Astrocyte (in vitro differentiated cells and primary cell): Measurements from ENCODE around the gene NPLOC4. TPM values are rescaled to one million over a fixed set of nuclear protein-coding genes. Genes with fewer than 3 reads are reported as not detected.

ENCODE experiments used
- DNase-seq: peaks from one replicate; pipeline ENCODE4 v3.0.0-alpha.2; 2010; ENCODE audit warnings: low read depth
- FAIRE-seq: peaks from 2 replicates; lab custom pipeline; 2011; peaks lifted over from hg19 to GRCh38; lab: Jason Lieb, UNC
- H2AFZ ChIP-seq: 2 replicates; pipeline ENCODE4 v1.6.0; 2012; ENCODE audit warnings: low read depth, low read length, inconsistent platforms
- H3K27ac ChIP-seq: 2 replicates; pipeline ENCODE4 v1.5.1; 2011; ENCODE audit warnings: low read depth, low read length, inconsistent platforms
- H3K27me3 ChIP-seq: 2 replicates; pipeline ENCODE4 v1.6.0; 2011; ENCODE audit warnings: low read length, inconsistent platforms; ENCODE audit not compliant: insufficient read depth
- H3K36me3 ChIP-seq: 2 replicates; pipeline ENCODE4 v1.5.1; 2011; ENCODE audit warnings: low read length, inconsistent platforms; ENCODE audit not compliant: insufficient read depth
- H3K4me1 ChIP-seq: 2 replicates; pipeline ENCODE4 v1.5.1; 2011; ENCODE audit warnings: low read length, inconsistent platforms; ENCODE audit not compliant: insufficient read depth
- H3K4me2 ChIP-seq: 2 replicates; pipeline ENCODE4 v1.6.0; 2012; ENCODE audit warnings: low read length, inconsistent platforms
- H3K4me3 ChIP-seq: 2 replicates; pipeline ENCODE4 v1.5.1; 2011; ENCODE audit warnings: low read depth, mild to moderate bottlenecking, low read length, inconsistent platforms; ENCODE audit not compliant: insufficient read depth
- H3K79me2 ChIP-seq: 2 replicates; pipeline ENCODE4 v1.6.0; 2012; ENCODE audit warnings: mild to moderate bottlenecking, low read length, inconsistent platforms; ENCODE audit not compliant: insufficient read depth
- H3K9ac ChIP-seq: 2 replicates; pipeline ENCODE4 v1.6.0; 2012; ENCODE audit warnings: mild to moderate bottlenecking, low read length, inconsistent platforms
- H3K9me3 ChIP-seq: 2 replicates; pipeline ENCODE4 v1.5.1; 2012; ENCODE audit warnings: low read depth, mild to moderate bottlenecking, low read length, inconsistent platforms; ENCODE audit not compliant: insufficient read depth
- H4K20me1 ChIP-seq: 2 replicates; pipeline ENCODE4 v1.6.0; 2012; ENCODE audit warnings: low read length, inconsistent platforms; ENCODE audit not compliant: insufficient read depth
- H3K27ac Mint-ChIP-seq: one replicate; pipeline ENCODE4 v1.8.0; 2021; ENCODE audit warnings: mild to moderate bottlenecking, mixed read lengths; ENCODE audit not compliant: unreplicated experiment
- H3K27me3 Mint-ChIP-seq: one replicate; pipeline ENCODE4 v1.8.0; 2021; ENCODE audit warnings: low read depth, mixed read lengths; ENCODE audit not compliant: unreplicated experiment
- H3K36me3 Mint-ChIP-seq: one replicate; pipeline ENCODE4 v1.8.0; 2021; ENCODE audit warnings: low read depth, mixed read lengths; ENCODE audit not compliant: unreplicated experiment
- H3K4me1 Mint-ChIP-seq: one replicate; pipeline ENCODE4 v1.8.0; 2021; ENCODE audit warnings: low read depth, mixed read lengths; ENCODE audit not compliant: unreplicated experiment
- H3K4me3 Mint-ChIP-seq: one replicate; pipeline ENCODE4 v1.8.0; 2021; ENCODE audit warnings: mild to moderate bottlenecking, moderate library complexity, mixed read lengths; ENCODE audit not compliant: unreplicated experiment
- H3K9me3 Mint-ChIP-seq: one replicate; pipeline ENCODE4 v1.8.0; 2021; ENCODE audit warnings: mild to moderate bottlenecking, mixed read lengths; ENCODE audit not compliant: unreplicated experiment
- EZH2 ChIP-seq: IDR thresholded peaks from 2 replicates; pipeline ENCODE4 v1.6.1; 2012; ENCODE audit warnings: mild to moderate bottlenecking, low read length, inconsistent platforms; ENCODE audit not compliant: insufficient read depth
- total RNA-seq: library from RNA; stranded (reverse); gene quantifications from 2 replicates; pipeline ENCODE4 v1.2.1, GENCODE V29; 2021
- TF ChIP-seq, protein P1 (sequence below): IDR thresholded peaks from 2 replicates; pipeline ENCODE4 v1.5.1; 2011; ENCODE audit warnings: low read depth, mild to moderate bottlenecking, inconsistent platforms, low read length, moderate library complexity; ENCODE audit not compliant: insufficient read depth

Gene NPLOC4
- total RNA-seq, 1 donor from 2014 or later, result 125 TPM

DNA sequence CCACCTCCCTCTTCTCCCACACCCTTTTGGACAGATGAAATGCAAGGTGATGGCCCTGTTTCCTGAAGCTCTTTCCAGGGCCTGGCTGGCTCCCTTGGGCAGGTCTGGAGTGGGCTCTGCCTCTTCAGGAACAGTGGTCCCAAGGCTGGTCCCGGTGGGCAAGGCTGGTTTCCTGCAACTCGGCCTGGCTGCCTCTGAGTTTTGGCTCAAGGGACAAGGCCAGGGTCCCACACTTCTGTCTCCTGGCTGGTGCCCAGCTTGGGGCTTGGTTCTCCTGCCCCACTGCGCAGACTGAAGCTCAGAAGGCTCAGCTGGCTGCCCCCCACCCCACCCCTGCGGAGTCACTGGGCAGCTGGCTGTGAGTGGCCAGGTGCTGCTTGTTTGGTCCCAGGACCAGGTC is 120.5 kb downstream of the NPLOC4 start:
- Histone ChIP-seq H3K79me2 (peaks cover 66% of the 10 kb centered on the region), H3K9me3 (no peaks in the 10 kb centered on the region), H3K36me3 (peaks cover 4% of the 10 kb centered on the region), H3K9ac (peak overlapping the region; percentile 85), H3K4me1 (peaks cover 51% of the 10 kb centered on the region), H4K20me1 (peaks cover 50% of the 10 kb centered on the region), H3K27me3 (no peaks in the 10 kb centered on the region), H3K27ac (no peak overlapping the region), H2AFZ (no peak overlapping the region), H3K4me3 (peak overlapping the region; percentile 76), H3K4me2 (peak overlapping the region; percentile 90)
- no peaks in the 10 kb centered on the region for H3K9me3 Mint-ChIP-seq
- H3K27ac Mint-ChIP-seq, result peak overlapping the region; percentile 85
- TF ChIP-seq, protein P1, sequence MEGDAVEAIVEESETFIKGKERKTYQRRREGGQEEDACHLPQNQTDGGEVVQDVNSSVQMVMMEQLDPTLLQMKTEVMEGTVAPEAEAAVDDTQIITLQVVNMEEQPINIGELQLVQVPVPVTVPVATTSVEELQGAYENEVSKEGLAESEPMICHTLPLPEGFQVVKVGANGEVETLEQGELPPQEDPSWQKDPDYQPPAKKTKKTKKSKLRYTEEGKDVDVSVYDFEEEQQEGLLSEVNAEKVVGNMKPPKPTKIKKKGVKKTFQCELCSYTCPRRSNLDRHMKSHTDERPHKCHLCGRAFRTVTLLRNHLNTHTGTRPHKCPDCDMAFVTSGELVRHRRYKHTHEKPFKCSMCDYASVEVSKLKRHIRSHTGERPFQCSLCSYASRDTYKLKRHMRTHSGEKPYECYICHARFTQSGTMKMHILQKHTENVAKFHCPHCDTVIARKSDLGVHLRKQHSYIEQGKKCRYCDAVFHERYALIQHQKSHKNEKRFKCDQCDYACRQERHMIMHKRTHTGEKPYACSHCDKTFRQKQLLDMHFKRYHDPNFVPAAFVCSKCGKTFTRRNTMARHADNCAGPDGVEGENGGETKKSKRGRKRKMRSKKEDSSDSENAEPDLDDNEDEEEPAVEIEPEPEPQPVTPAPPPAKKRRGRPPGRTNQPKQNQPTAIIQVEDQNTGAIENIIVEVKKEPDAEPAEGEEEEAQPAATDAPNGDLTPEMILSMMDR, result no peak
- no peak for TF ChIP-seq EZH2
- no peak for DNase-seq
- H3K4me1 Mint-ChIP-seq, result peaks cover 14% of the 10 kb centered on the region
- H3K36me3 Mint-ChIP-seq, result peaks cover 4% of the 10 kb centered on the region
- H3K27me3 Mint-ChIP-seq, result no peaks in the 10 kb centered on the region
- H3K4me3 Mint-ChIP-seq, result peak overlapping the region; percentile 90
- FAIRE-seq, result no peak

DNA sequence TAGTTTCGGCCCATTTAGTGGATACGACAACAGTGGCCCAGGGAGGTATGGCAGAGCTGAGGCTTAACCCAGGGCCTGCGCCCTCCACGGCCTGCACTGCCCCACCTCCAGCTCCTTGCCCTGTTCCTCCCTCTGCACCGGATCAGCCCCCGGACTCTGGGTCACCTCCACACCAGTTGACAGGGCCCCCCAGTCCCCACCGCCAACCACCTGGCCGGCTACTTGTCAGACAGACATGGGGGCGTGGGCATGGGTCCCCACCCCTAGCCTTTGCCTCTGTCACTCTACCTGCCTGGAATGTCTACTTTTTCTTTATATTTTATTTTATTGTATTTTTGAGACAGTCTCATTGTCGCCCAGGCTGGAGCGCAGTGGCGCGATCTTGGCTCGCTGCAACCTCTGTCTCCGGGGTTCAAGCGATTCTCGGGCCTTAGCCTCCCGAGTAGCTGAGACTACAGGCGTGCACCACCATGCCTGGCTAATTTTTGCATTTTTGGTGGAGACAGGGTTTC is 121.3 kb downstream of the NPLOC4 start:
- H4K20me1 ChIP-seq, result peaks cover 57% of the 10 kb centered on the region
- no peak overlapping the region for H2AFZ ChIP-seq
- H3K4me1 ChIP-seq, result peaks cover 51% of the 10 kb centered on the region
- no peaks in the 10 kb centered on the region for H3K27me3 ChIP-seq
- H3K36me3 ChIP-seq, result peaks cover 13% of the 10 kb centered on the region
- no peaks in the 10 kb centered on the region for H3K9me3 Mint-ChIP-seq
- H3K4me2 ChIP-seq, result peak overlapping the region; percentile 90
- DNase-seq, result no peak
- no peaks in the 10 kb centered on the region for H3K27me3 Mint-ChIP-seq
- peaks cover 75% of the 10 kb centered on the region for H3K79me2 ChIP-seq
- no peaks in the 10 kb centered on the region for H3K9me3 ChIP-seq
- H3K36me3 Mint-ChIP-seq, result peaks cover 13% of the 10 kb centered on the region
- H3K4me1 Mint-ChIP-seq, result peaks cover 11% of the 10 kb centered on the region
- H3K27ac Mint-ChIP-seq, result peak overlapping the region; percentile 89
- no peak for FAIRE-seq
- TF ChIP-seq, protein P1, result no peak
- no peak for TF ChIP-seq EZH2
- H3K9ac ChIP-seq, result peak overlapping the region; percentile 85
- peak overlapping the region; percentile 91 for H3K27ac ChIP-seq
- peak overlapping the region; percentile 76 for H3K4me3 ChIP-seq
- H3K4me3 Mint-ChIP-seq, result peak overlapping the region; percentile 90
